Measurements from ENCODE around the gene EYS. TPM values are rescaled to one million over a fixed set of nuclear protein-coding genes. Genes with fewer than 3 reads are reported as not detected.

Gene EYS
- total and polyA plus RNA-seq, 7 donors = 0.07 to 0.46 TPM; not detected in 5

DNA sequence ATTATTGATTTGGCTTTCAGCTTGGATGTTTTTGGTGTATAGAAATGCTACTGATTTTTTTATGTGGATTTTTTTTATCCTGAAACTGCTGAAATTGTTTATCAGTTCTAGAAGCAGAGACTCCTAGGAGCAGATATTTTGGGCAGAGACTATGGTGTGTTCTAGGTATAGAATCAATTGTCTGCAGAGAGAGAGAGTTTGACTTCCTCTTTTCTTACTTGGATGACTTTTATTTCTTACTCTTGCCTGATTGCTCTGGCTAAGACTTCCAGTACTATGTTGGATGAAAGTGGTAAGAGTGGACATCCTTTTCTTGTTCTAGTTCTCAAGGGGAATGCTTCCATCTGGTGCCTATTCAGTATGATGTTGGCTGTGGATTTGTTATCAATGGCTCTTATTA lies 1700.8 kb downstream of the EYS start:
- H3K27me3 ChIP-seq = no peaks in the 10 kb centered on the region
- no peaks in the 10 kb centered on the region for H3K4me1 ChIP-seq
- no peak overlapping the region for H3K27ac ChIP-seq
- no peaks in the 10 kb centered on the region for H3K36me3 ChIP-seq
- H3K4me3 ChIP-seq = no peak overlapping the region
- H3K9me3 ChIP-seq = peaks cover 0 to 2% (median 0%) of the 10 kb centered on the region in 4 donors
- DNase-seq = no peak
- intact Hi-C loops (cut with DNase I) = no loop called here
- TF ChIP-seq POLR2AphosphoS5 (IDR thresholded peaks at IDR 0.05) (no peak), POLR2A (IDR thresholded peaks at IDR 0.05) (no peak), EP300 (IDR thresholded peaks at IDR 0.05) (no peak)
- TF ChIP-seq, protein P1, sequence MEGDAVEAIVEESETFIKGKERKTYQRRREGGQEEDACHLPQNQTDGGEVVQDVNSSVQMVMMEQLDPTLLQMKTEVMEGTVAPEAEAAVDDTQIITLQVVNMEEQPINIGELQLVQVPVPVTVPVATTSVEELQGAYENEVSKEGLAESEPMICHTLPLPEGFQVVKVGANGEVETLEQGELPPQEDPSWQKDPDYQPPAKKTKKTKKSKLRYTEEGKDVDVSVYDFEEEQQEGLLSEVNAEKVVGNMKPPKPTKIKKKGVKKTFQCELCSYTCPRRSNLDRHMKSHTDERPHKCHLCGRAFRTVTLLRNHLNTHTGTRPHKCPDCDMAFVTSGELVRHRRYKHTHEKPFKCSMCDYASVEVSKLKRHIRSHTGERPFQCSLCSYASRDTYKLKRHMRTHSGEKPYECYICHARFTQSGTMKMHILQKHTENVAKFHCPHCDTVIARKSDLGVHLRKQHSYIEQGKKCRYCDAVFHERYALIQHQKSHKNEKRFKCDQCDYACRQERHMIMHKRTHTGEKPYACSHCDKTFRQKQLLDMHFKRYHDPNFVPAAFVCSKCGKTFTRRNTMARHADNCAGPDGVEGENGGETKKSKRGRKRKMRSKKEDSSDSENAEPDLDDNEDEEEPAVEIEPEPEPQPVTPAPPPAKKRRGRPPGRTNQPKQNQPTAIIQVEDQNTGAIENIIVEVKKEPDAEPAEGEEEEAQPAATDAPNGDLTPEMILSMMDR (IDR thresholded peaks at IDR 0.05) = no peak

DNA sequence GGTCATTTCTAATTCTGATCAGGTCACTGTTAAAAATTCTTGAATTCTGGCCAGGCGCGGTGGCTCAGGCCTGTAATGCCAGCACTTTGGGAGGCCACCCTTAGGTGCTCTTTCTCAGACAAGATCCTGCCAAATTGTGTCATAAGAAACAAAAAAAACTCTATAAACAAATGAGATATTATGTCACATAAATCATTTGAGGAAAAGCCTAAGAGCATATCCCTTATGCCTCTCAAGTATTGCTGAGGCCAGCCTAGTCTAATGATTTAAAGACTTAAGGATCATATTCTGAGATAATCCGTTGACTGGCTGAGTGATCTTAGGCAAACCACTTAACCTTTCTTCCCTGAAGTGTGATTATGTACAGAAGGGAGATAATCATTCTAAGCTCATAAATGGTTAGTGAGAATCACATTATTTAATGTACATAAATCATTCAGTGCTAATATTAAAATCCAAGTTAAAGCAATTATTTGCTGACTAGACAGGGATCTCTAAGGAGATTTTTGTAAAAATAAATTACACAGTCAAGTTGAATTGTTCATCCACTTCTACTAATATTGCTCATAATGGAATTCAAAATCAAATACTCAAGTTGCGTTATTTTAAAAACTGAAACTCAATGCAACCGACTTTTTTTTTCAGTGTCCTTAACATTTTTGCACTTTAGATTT lies 1706.1 kb downstream of the EYS start:
- no peaks in the 10 kb centered on the region for H3K36me3 ChIP-seq
- TF ChIP-seq POLR2A (IDR thresholded peaks at IDR 0.05) = no peak
- TF ChIP-seq EP300 (IDR thresholded peaks at IDR 0.05) = no peak
- H3K4me3 ChIP-seq = no peak overlapping the region
- intact Hi-C loops (cut with DNase I) = no loop called here
- peaks cover 0 to 7% (median 2%) of the 10 kb centered on the region in 4 donors for H3K4me1 ChIP-seq
- peaks cover 0 to 2% (median 0%) of the 10 kb centered on the region in 4 donors for H3K9me3 ChIP-seq
- no peak overlapping the region for H3K27ac ChIP-seq
- no peaks in the 10 kb centered on the region for H3K27me3 ChIP-seq
- DNase-seq = no peak
- 90 to 95% methylated on average over 5 of the region's 5 CpGs for WGBS, 2 donors

DNA sequence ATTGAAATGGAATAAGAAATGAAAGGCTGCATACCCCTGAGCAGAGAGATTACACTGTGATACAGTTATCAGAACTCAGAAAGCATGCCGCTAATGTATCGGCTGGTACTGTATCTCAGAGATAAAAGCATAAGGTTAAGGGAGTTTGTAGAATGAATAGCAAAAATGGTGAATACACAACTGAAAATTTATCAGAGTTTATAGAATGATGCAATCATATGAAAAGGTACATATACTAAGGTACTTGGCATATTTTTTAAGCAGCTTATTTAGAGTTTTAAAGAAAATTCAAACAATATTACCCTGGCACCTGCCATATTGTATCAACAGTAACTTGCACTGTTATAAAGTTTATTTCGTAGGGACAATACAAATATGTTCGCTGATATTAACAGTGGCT lies 1707.4 kb downstream of the EYS start:
- Histone ChIP-seq H3K4me3 (no peak overlapping the region), H3K36me3 (no peaks in the 10 kb centered on the region), H3K27me3 (no peaks in the 10 kb centered on the region), H3K4me1 (peaks cover 0 to 7% (median 2%) of the 10 kb centered on the region in 4 donors), H3K9me3 (peaks cover 0 to under 1% (median 0%) of the 10 kb centered on the region in 4 donors), H3K27ac (no peak overlapping the region)
- intact Hi-C loops (cut with DNase I) = no loop called here
- WGBS, 2 donors = 94 to 96% methylated on average over 4 of the region's 4 CpGs
- no peak for DNase-seq
- TF ChIP-seq EP300 (IDR thresholded peaks at IDR 0.05) (no peak), POLR2A (IDR thresholded peaks at IDR 0.05) (no peak), POLR2AphosphoS5 (IDR thresholded peaks at IDR 0.05) (no peak)
- TF ChIP-seq, protein P1 (IDR thresholded peaks at IDR 0.05) = no peak

DNA sequence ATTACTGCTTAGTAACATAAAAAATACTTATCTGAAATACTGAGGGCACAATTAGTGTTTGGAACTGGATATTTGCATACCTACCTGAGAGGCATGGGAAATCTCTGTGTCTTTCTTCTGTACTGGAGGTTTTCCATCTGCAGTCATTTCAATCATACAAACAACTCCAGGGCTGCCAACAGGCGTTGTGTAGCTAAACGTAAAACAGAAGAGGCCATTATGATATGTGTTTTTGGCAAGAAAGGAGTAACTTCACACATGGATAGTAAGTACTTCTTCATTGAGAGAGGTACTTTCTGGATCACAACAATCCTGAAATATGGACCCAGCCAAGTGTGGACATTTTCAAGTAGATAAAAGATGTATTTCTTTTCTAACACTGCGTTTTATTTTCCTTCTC lies 1708.0 kb downstream of the EYS start:
- no peaks in the 10 kb centered on the region for H3K36me3 ChIP-seq
- TF ChIP-seq POLR2AphosphoS5 (IDR thresholded peaks at IDR 0.05) (no peak), EP300 (IDR thresholded peaks at IDR 0.05) (no peak), POLR2A (IDR thresholded peaks at IDR 0.05) (no peak)
- TF ChIP-seq, protein P1 (IDR thresholded peaks at IDR 0.05) = no peak
- WGBS, 2 donors = 77 to 88% methylated on average over 3 of the region's 3 CpGs
- no peaks in the 10 kb centered on the region for H3K9me3 ChIP-seq
- no peak for DNase-seq
- no peak overlapping the region for H3K4me3 ChIP-seq
- H3K27ac ChIP-seq = no peak overlapping the region
- intact Hi-C loops (cut with DNase I) = no loop called here
- H3K4me1 ChIP-seq = peaks cover 0 to 7% (median 2%) of the 10 kb centered on the region in 4 donors
- no peaks in the 10 kb centered on the region for H3K27me3 ChIP-seq

DNA sequence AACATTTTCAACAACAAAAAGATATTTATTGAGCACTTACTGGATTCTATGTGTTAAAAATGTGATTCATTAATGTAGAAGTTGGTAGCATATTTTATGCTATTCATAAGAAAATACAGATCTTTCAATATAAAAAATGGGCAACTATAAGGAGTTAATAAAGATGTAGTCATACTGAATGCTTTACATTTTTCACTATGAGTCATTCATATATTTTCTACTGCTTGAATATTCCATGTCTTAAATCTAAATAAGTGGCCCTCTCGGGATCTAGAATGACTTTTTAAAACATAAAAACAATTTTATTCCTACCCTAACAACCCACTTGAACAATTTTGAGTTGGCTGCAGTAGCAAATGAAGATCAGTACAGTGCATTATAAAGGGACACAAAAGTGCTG lies 1709.3 kb downstream of the EYS start:
- H3K9me3 ChIP-seq = no peaks in the 10 kb centered on the region
- no peak overlapping the region for H3K27ac ChIP-seq
- H3K4me1 ChIP-seq = peaks cover 0 to 7% (median 2%) of the 10 kb centered on the region in 4 donors
- H3K36me3 ChIP-seq = no peaks in the 10 kb centered on the region
- WGBS, 2 donors = 65 to 75% methylated on average over 1 of the region's 1 CpG
- no peak for TF ChIP-seq POLR2AphosphoS5 (IDR thresholded peaks at IDR 0.05)
- no peaks in the 10 kb centered on the region for H3K27me3 ChIP-seq
- no peak for DNase-seq
- intact Hi-C loops (cut with DNase I) = no loop called here
- no peak overlapping the region for H3K4me3 ChIP-seq

DNA sequence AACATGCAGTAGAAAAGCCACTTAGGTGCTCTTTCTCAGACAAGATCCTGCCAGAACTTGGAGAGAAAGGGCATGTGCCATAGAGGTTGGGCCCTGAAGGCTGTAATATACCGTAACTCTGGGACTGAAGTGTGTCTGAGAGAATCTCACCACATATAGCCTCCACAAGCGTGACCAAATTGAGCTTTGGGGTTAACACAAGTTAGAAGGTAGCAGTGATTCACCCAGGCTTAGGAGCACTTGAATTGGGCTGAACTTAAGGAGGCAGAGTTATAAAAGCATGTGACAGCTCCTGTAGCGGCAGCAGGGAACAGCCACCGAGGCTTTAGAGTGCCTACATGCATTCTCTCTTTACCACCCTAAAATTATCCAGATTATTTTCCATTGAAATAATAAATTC lies 1709.8 kb downstream of the EYS start:
- 93% methylated on average over 4 of the region's 4 CpGs for WGBS, 2 donors
- intact Hi-C loops (cut with DNase I) = no loop called here
- TF ChIP-seq EP300 (IDR thresholded peaks at IDR 0.05) (no peak), POLR2AphosphoS5 (IDR thresholded peaks at IDR 0.05) (no peak), POLR2A (IDR thresholded peaks at IDR 0.05) (no peak)
- TF ChIP-seq, protein P1 (IDR thresholded peaks at IDR 0.05) = no peak
- H3K27ac ChIP-seq = no peak overlapping the region
- no peaks in the 10 kb centered on the region for H3K9me3 ChIP-seq
- H3K4me1 ChIP-seq = peaks cover 0 to 7% (median 2%) of the 10 kb centered on the region in 4 donors
- no peaks in the 10 kb centered on the region for H3K36me3 ChIP-seq
- no peaks in the 10 kb centered on the region for H3K27me3 ChIP-seq
- H3K4me3 ChIP-seq = no peak overlapping the region
- DNase-seq = no peak
